CD4-positive, alpha-beta T cell (primary cell): Measurements from ENCODE around the gene RHOA. TPM values are rescaled to one million over a fixed set of nuclear protein-coding genes. Genes with fewer than 3 reads are reported as not detected.
A peak's percentile ranks its signal among the peaks of the same experiment; 100 is the strongest.

Source experiments
- ATAC-seq: fragments of 200-7000 bp; cut with Tn5 transposase; one replicate; pipeline ENCODE4 v1.10.0; 2022; ENCODE audit warnings: mild to moderate bottlenecking; ENCODE audit not compliant: poor library complexity
- CTCF ChIA-PET: fragments of 350-600 bp; sonication (Branson Sonifier 250); formaldehyde crosslinking; loops from one replicate; lab custom pipeline; 2021; ENCODE audit warnings: antibody characterized with exemption, inconsistent platforms; lab: Charles Lee
- POLR2A ChIA-PET: fragments of 350-600 bp; sonication (Branson Sonifier 250); formaldehyde crosslinking; loops from one replicate; lab custom pipeline; 2021; ENCODE audit warnings: antibody characterized with exemption, inconsistent platforms; lab: Charles Lee
- DNase-seq, 14 experiments: peaks; one replicate each; pipeline ENCODE4 v3.0.0-alpha.2; 2013 to 2020; ENCODE audit warnings: mixed read lengths in 2 of 14
- H3K27ac ChIP-seq, 2 donors: one replicate each; pipeline versions ENCODE4 v1.5.1 to v1.7.0; 2013; ENCODE audit warnings: low read length in 2 of 2, low read depth in 1 of 2, mild to moderate bottlenecking in 1 of 2
- H3K27me3 ChIP-seq, 2 experiments: 1 replicate in 1 of 2; 2 replicates in 1 of 2; pipeline versions ENCODE4 v1.6.1 to v1.7.0; 2013; ENCODE audit warnings: low read length in 2 of 2, control low read depth in 1 of 2, mild to moderate bottlenecking in 1 of 2, moderate library complexity in 1 of 2; ENCODE audit not compliant: insufficient read depth in 2 of 2, control insufficient read depth in 1 of 2
- H3K36me3 ChIP-seq: one replicate; pipeline ENCODE4 v1.6.1; 2013; ENCODE audit warnings: low read length, control low read depth; ENCODE audit not compliant: insufficient read depth
- H3K4me1 ChIP-seq: one replicate; pipeline ENCODE4 v1.6.1; 2013; ENCODE audit warnings: low read length, control low read depth; ENCODE audit not compliant: insufficient read depth
- H3K4me3 ChIP-seq: one replicate; pipeline ENCODE4 v1.5.1; 2013; ENCODE audit warnings: mild to moderate bottlenecking, low read length, moderate library complexity
- H3K9me3 ChIP-seq, 2 experiments: 1 replicate in 1 of 2; 2 replicates in 1 of 2; pipeline versions ENCODE4 v1.6.1 to v1.7.0; 2013; ENCODE audit warnings: low read length in 2 of 2, mild to moderate bottlenecking in 2 of 2, control low read depth in 1 of 2, moderate library complexity in 1 of 2; ENCODE audit not compliant: control insufficient read depth in 1 of 2, insufficient read depth in 1 of 2
- H3K27ac Mint-ChIP-seq: one replicate; pipeline ENCODE4 v1.8.0; 2020; ENCODE audit warnings: mixed read lengths
- H3K27me3 Mint-ChIP-seq: one replicate; pipeline ENCODE4 v1.8.0; 2021; ENCODE audit warnings: mixed read lengths
- H3K36me3 Mint-ChIP-seq: one replicate; pipeline ENCODE4 v1.8.0; 2021; ENCODE audit warnings: low read depth, mixed read lengths
- H3K4me1 Mint-ChIP-seq: one replicate; pipeline ENCODE4 v1.8.0; 2021; ENCODE audit warnings: low read depth, mixed read lengths
- H3K4me3 Mint-ChIP-seq: one replicate; pipeline ENCODE4 v1.8.0; 2020; ENCODE audit warnings: mild to moderate bottlenecking, mixed read lengths
- H3K9me3 Mint-ChIP-seq: one replicate; pipeline ENCODE4 v1.8.0; 2020; ENCODE audit warnings: mixed read lengths
- CTCF ChIP-seq: fragments of 200-600 bp; IDR thresholded peaks from one replicate; pipeline ENCODE4 v1.8.0; 2022; ENCODE audit warnings: antibody characterized with exemption, mild to moderate bottlenecking
- intact Hi-C, 2 experiments: fragments of 100-400 bp; cut with DNase I in 1 of 2; cut with micrococcal nuclease in 1 of 2; formaldehyde crosslinking; loops; one replicate each; pipeline versions ENCODE4 v1.15.1 to v1.9.0; 2023 to 2025; cut with DNase I, micrococcal nuclease
- total RNA-seq, 174 experiments: library from RNA in 2 of 174; stranded (reverse) in 2 of 174; gene quantifications; one replicate each; pipeline ENCODE4 v1.2.3 and lab custom pipeline; 2021 to 2026

RHOA gene
- total RNA-seq, 2 experiments from 2014 or later: 256 to 271 TPM

DNA sequence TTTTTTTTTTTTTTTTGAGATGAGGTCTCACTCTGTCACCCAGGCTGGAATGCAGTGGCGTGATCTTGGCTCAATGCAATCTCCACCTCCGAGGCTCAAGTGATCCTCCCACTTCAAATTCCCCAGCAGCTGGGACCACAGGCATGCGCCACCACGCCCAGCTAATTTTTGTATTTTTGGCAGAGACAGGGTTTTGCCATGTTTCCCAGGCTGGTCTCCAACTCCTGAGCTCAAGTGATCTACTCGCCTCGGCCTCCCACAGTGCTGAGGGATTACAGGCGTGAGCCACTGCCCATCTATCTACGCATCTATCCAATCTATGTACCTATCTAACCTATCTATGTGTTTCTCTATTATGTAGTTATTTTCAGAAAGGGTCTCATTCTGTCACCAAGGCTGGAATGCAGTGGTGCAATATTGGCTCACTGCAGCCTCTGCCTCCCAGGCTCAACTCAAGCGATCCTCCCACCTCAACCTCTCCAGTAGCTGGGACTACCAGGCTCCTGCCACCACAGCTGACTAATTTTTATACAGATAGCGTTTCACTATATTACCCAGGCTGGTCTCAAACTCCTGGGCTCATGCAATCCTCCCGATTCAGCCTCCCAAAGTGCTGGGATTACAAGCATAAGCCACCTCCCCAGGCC is 33.4 kb downstream of the RHOA start:
- Mint-ChIP-seq H3K27ac (peak overlapping the region; percentile 64), H3K36me3 (peaks cover 32% of the 10 kb centered on the region), H3K4me1 (peaks cover 44% of the 10 kb centered on the region), H3K9me3 (no peaks in the 10 kb centered on the region), H3K4me3 (no peak overlapping the region), H3K27me3 (no peaks in the 10 kb centered on the region)
- H3K4me3 ChIP-seq: no peak overlapping the region
- H3K36me3 ChIP-seq: peaks cover 25% of the 10 kb centered on the region
- intact Hi-C loops: loop anchor here in 1 of 2 experiments (5.0 kb wide), 1 partner anchor 34 kb away; the partner anchor contains the start of genes RHOA and TCTA
- H3K4me1 ChIP-seq: peaks cover 41% of the 10 kb centered on the region
- ChIA-PET CTCF (interaction anchor here (0.8 kb wide), 1 partner anchor 38 kb away, joined by 3 read pairs; no protein-coding TSS in a partner anchor), POLR2A (no interaction called here)
- H3K27me3 ChIP-seq: no peaks in the 10 kb centered on the region
- DNase-seq (no peak), ATAC-seq (no peak)
- peak overlapping the region in 1 of 2 donors; percentile 13 for H3K27ac ChIP-seq
- no peak for TF ChIP-seq CTCF
- H3K9me3 ChIP-seq: no peaks in the 10 kb centered on the region

GRCh38 chr3:49377483-49377882 is 34.3 kb downstream of the RHOA start:
- Mint-ChIP-seq H3K27ac (peak overlapping the region; percentile 51), H3K9me3 (no peaks in the 10 kb centered on the region), H3K36me3 (peaks cover 40% of the 10 kb centered on the region), H3K4me1 (peaks cover 45% of the 10 kb centered on the region), H3K4me3 (peak overlapping the region; percentile 25), H3K27me3 (no peaks in the 10 kb centered on the region)
- intact Hi-C loops: loop anchor here in 1 of 2 experiments (5.0 kb wide), 1 partner anchor 35 kb away; the partner anchor contains the start of genes RHOA and TCTA
- DNase-seq: peak in 7 of 14 experiments; percentile 4 to 54 (median 21)
- TF ChIP-seq CTCF: no peak
- ChIA-PET POLR2A (no interaction called here), CTCF (interaction anchor here (0.8 kb wide), 1 partner anchor 37 kb away, joined by 3 read pairs; no protein-coding TSS in a partner anchor)
- Histone ChIP-seq H3K27me3 (no peaks in the 10 kb centered on the region), H3K4me3 (no peak overlapping the region), H3K4me1 (peaks cover 36% of the 10 kb centered on the region), H3K9me3 (no peaks in the 10 kb centered on the region), H3K36me3 (peaks cover 32% of the 10 kb centered on the region), H3K27ac (no peak overlapping the region)
- ATAC-seq: peak; percentile 59

DNA sequence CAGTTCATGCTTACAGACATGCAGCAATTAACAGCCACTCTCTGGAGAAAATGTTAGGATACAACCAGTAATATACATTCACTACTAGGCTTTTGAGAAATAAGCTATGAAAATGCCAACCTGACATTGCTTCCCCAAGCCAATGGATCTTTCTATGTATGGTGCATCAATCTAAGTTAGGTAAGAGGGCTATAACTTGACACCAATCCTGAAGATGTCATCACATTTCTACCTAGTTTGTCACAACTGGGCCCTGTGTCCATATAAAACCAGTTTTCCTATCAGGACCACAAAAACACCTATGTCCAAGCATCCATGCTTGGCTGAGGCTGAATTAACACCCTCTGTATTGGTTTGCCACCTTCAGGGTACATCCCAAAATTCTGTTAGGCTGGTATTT is 39.8 kb downstream of the RHOA start:
- intact Hi-C loops: no loop called here
- Mint-ChIP-seq H3K36me3 (peaks cover 69% of the 10 kb centered on the region), H3K27ac (no peak overlapping the region), H3K4me1 (peaks cover 21% of the 10 kb centered on the region), H3K9me3 (no peaks in the 10 kb centered on the region), H3K27me3 (no peaks in the 10 kb centered on the region), H3K4me3 (no peak overlapping the region)
- Histone ChIP-seq H3K27me3 (no peaks in the 10 kb centered on the region), H3K9me3 (no peaks in the 10 kb centered on the region), H3K4me1 (peaks cover 2% of the 10 kb centered on the region), H3K36me3 (peaks cover 70% of the 10 kb centered on the region), H3K4me3 (no peak overlapping the region), H3K27ac (no peak overlapping the region)
- ATAC-seq (no peak), DNase-seq (no peak)
- no peak for TF ChIP-seq CTCF
- ChIA-PET CTCF (interaction anchor here (1.2 kb wide), 1 partner anchor 32 kb away, joined by 3 read pairs; the partner anchor contains the start of gene USP4), POLR2A (no interaction called here)
